GM12891 (cell line): ENCODE measurements around the gene SAMD4B.

Experiments used
- DNase-seq: peaks from one replicate; pipeline ENCODE4 v3.0.0; 2011; ENCODE audit warnings: low spot score; ENCODE audit not compliant: insufficient read length
- FAIRE-seq: peaks from 2 replicates; lab custom pipeline; 2011; peaks lifted over from hg19 to GRCh38; lab: Jason Lieb, UNC
- PAX5 ChIP-seq: IDR thresholded peaks from 2 replicates; pipeline ENCODE4 v1.6.1; 2011; ENCODE audit warnings: low read length, moderate library complexity, mild to moderate bottlenecking; ENCODE audit not compliant: insufficient read depth, severe bottlenecking
- POLR2A ChIP-seq: IDR thresholded peaks from 2 replicates; pipeline ENCODE4 v1.6.1; 2011; ENCODE audit warnings: low read depth, low read length, control low read depth
- POLR2AphosphoS5 ChIP-seq: IDR thresholded peaks from 2 replicates; pipeline ENCODE4 v1.6.1; 2011; ENCODE audit warnings: low read depth, low read length, control low read depth
- POU2F2 ChIP-seq: IDR thresholded peaks from 2 replicates; pipeline ENCODE4 v1.6.1; 2011; ENCODE audit warnings: low read depth, mild to moderate bottlenecking, control low read depth, low read length, moderate library complexity
- SPI1 ChIP-seq: IDR thresholded peaks from 2 replicates; pipeline ENCODE4 v1.6.1; 2011; ENCODE audit warnings: low read depth, low read length, control low read depth
- TAF1 ChIP-seq: IDR thresholded peaks from 2 replicates; pipeline ENCODE4 v1.6.1; 2011; ENCODE audit warnings: low read depth, low read length, control low read depth

Gene SAMD4B

DNA sequence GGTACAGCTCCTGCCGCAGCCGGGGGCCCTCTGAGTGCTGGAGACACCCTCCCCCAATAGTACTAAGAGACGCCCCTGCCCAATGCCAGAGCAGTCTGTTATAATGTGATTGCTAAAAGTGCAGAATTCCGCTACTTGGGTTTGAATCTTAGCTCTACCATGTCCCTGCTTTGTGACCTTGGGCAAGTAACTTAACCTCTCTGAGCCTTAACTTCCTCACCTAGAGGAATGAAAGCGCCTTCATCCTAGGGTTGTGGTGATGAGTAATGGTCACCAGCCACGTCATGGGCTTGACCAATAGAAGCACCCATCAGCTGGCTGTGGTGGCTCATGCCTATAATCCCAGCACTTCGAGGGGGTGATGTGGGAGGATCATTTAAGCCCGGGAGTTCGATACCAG is 76.8 kb downstream of the SAMD4B start:
- no peak for FAIRE-seq
- no peak for DNase-seq
- TF ChIP-seq TAF1 (no peak), SPI1 (no peak), POU2F2 (no peak)

- no peak for TF ChIP-seq TAF1
- TF ChIP-seq POLR2A, result no peak
- TF ChIP-seq POU2F2, result no peak
- TF ChIP-seq PAX5, result no peak
- TF ChIP-seq SPI1, result no peak
- TF ChIP-seq POLR2AphosphoS5, result no peak
- no peak for FAIRE-seq
- DNase-seq, result no peak
Measured at GRCh38 chr19:39420769-39421168, 78.5 kb downstream of the SAMD4B start.

DNA sequence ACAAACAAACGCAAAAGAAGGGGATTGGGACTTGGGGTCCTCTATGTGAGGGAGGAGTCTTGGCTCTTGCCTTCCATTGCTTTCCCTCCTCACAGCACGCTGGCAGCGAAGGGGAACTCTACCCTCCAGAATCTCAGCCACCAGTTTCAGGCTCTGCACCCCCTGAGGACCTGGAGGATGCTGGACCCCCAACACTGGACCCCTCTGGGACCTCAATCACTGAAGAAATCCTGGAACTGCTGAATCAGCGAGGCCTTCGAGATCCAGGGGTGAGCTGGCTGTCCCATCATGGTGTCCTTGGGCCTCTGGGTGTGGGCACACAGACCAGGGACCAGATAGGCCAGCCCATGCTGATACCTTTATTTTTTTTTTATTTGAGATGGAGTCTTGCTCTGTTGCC is 79.8 kb downstream of the SAMD4B start:
- FAIRE-seq, result no peak
- no peak for DNase-seq
- no peak for TF ChIP-seq POU2F2
- no peak for TF ChIP-seq TAF1

- TF ChIP-seq POLR2AphosphoS5, result no peak
- TF ChIP-seq PAX5, result no peak
- no peak for TF ChIP-seq POU2F2
- no peak for TF ChIP-seq TAF1
- TF ChIP-seq POLR2A, result no peak
- TF ChIP-seq SPI1, result no peak
- DNase-seq (no peak), FAIRE-seq (no peak)
Measured at GRCh38 chr19:39423258-39424086, 81.3 kb downstream of the SAMD4B start.

- no peak for TF ChIP-seq PAX5
- TF ChIP-seq POLR2AphosphoS5, result no peak
- FAIRE-seq, result no peak
- DNase-seq, result no peak
Measured at GRCh38 chr19:39424934-39425333, 82.7 kb downstream of the SAMD4B start.

DNA sequence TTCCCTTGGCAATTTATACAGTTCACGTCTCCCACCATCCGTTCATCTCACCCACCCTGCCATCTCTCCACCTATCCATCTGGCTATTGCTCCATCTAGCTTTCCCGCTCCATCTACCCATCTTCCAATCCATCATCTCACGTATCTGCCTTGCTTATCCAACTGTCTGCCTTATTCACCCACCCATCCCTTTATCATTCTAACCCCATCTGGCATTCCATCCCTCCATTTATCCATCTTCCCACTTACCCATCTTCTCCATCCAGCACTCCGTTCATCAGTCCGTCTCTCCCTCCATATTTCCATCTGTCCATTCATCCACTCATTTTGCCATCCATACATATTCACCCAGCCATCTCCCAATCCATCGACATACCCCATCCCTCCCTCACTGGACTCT is 83.5 kb downstream of the SAMD4B start:
- TF ChIP-seq SPI1 (no peak), TAF1 (no peak), POU2F2 (no peak), PAX5 (no peak), POLR2A (no peak), POLR2AphosphoS5 (no peak)
- DNase-seq, result no peak
- FAIRE-seq, result no peak

DNA sequence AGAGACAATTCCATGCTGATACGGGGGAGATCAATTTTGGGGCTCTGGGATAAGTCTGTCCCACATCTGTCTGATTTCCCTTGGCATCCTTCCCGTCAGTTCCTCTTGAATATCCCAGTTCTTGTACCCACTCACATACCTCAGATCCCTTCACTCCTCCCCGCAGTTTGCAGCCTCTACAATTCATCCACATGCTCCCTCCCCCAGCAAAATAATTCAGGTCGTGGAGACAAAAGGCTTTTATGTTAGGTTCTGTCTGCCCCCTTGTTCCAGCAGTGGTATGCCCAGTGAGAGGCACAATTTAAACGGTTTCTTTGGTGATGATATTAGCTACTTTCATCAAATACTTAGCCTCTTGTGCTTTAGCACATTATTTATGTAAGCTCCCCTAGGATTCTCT is 83.9 kb downstream of the SAMD4B start:
- no peak for FAIRE-seq
- TF ChIP-seq POLR2A, result no peak
- no peak for TF ChIP-seq POLR2AphosphoS5
- no peak for TF ChIP-seq TAF1
- DNase-seq, result no peak

DNA sequence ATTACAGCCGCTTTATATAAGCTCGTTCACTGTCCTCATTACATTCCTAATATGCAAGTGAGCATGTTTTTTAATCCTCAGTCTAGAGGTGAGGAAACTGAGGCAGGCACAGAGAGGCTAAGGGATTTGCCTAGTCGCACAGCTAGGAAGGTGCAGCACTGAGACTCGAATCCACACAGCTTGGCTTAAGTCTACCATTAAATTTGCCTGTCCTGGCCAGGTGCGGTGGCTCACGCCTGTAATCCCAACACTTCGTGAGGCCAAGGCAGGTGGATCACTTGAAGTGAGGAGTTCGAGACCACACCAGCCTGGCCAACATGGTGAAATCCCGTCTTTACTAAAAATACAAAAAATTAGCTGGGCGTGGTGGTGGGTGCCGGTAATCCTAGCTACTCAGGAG is 85.5 kb downstream of the SAMD4B start:
- DNase-seq (no peak), FAIRE-seq (no peak)
- no peak for TF ChIP-seq POLR2A
- no peak for TF ChIP-seq POU2F2
- no peak for TF ChIP-seq SPI1
- TF ChIP-seq TAF1, result no peak

DNA sequence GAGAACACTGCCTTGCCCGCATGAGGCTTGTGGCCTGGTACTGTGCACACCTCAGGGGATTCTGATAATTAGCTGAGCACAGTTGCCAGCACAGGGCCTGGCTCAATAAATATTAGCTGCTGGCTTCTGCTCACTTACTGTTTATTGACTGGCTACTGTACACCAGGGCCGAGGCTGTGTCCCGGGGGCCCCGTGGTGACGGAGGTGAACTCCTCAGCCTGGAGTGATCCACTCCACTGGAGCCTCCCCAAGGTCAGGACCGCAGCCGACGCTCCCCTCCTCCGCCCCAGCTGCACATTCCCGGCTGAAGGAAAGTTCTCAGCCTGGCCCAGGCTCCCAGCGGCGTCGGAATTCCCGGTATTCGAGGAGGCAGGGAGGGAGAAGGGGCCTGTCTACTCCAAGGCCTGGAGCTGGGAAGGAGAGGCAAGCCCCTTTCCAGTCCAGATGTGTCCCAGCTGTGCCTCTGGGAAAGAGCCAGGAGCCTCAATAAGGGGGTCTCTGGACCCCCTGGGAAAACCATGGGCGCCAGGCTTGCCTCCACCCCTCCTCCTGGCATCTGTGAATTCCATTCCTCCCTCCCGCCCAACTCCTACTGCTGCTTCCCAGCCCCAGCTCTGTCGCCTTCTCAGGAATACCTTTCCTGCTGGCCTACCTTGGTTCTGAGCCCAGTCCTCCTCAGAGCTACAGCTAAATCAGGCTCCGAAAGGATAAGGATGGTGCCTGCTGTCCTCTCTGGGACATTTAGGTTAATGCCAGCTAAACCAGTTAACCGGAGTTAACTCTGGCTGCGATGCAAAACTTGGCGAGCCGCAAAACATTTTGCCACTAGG is 86.3 kb downstream of the SAMD4B start:
- FAIRE-seq (no peak), DNase-seq (no peak)
- TF ChIP-seq TAF1 (no peak), POU2F2 (no peak), POLR2AphosphoS5 (no peak), PAX5 (no peak), POLR2A (no peak), SPI1 (no peak)

DNA sequence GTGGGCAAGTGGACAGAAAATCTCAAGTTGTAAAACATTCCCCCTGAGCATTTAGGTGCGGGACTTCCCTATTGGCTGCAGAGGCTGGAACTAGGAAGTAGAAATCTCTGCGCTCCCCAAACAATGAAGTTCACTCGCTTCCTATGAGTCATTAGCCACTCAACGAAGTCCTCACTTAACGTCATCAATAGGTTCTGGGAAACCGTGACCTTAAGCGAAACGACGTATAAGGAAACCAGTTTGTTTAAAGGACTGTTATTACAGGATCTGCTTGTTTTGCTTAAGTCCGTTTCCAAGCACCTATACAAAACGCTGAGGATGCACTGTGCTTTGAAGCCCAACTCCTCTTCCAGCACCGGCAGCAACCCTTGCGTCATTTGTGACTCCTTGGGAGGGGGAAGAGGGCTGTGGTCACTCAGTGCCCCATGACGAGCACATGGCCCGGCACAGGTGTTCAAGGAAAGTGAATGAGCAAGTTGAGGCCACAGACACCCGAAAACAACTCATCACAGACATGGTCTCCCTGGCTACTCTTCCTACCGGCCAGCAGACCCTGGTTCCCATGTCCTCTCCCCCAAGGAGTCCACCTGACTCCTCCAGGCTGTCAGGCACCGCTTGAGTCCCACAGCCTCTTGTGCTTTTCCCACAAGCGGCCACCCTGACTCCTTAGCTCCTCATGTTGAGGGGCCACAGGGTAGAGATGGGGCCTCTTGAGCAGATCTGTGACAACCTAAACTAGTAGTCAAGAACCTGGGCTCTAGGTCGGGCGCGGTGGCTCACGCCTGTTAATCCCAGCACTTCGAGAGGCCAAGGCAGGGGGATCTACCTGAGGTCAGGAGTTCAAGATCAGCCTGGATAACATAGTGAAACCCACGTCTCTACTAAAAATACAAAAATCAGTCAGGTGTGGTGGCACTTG is 88.7 kb downstream of the SAMD4B start:
- no peak for TF ChIP-seq TAF1
- no peak for TF ChIP-seq PAX5
- TF ChIP-seq POLR2A, result 0 out of 2 replicates have a peak, but pooled peaks have one; percentile 54
- TF ChIP-seq POU2F2, result 0 out of 2 replicates have a peak, but pooled peaks have one; percentile 8
- TF ChIP-seq POLR2AphosphoS5, result peak; percentile 56
- TF ChIP-seq SPI1, result no peak
- DNase-seq (no peak), FAIRE-seq (no peak)

GRCh38 chr19:39432677-39433025 is 90.4 kb downstream of the SAMD4B start:
- FAIRE-seq (no peak), DNase-seq (no peak)
- TF ChIP-seq POLR2A (no peak), TAF1 (no peak), POU2F2 (no peak), PAX5 (no peak), POLR2AphosphoS5 (no peak), SPI1 (no peak)
